ENCODE results near the gene SREBF2. TPM values are rescaled to one million over a fixed set of nuclear protein-coding genes. Genes with fewer than 3 reads are reported as not detected.
A peak's percentile ranks its signal among the peaks of the same experiment; 100 is the strongest.

SREBF2 gene
- total RNA-seq, 1 experiment from 2014 or later: 15.8 TPM

DNA sequence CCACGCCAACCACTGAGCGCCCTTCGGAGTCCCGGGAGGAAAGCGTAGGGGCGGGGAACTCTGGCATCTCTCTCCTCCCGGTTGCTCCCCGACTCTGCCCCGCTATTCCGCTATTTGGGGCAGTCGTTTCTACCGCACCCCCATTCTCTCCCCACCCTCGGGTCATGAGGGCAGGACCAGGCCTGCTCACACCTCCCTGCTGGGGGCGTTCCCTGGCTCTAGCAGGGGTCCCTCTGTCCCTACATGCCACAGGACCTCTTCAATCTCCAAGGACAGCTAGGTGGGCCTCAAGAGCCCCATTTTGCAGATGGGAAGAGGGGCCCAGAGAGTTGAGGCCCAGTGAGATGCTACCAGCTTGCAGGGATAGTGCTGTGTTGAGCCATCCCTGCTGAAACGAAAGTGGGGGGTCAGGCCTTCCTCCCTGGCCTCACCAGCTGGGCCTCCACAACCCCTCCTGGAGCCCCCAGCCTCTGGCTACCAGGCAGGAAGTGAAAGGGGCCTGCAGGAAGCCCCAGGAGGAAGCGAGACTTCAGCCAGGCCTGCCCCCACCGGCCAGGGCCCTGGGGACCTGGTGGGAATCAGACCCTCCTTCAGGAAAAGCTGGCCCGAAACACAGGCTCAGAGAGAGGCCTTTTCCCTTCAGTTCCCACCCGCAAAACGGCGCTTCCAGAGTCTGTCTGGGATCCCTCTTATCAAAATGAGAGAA, 87.5 kb downstream of the SREBF2 start:
- DNase-seq (ENCODE audit: low spot score): no peak

DNA sequence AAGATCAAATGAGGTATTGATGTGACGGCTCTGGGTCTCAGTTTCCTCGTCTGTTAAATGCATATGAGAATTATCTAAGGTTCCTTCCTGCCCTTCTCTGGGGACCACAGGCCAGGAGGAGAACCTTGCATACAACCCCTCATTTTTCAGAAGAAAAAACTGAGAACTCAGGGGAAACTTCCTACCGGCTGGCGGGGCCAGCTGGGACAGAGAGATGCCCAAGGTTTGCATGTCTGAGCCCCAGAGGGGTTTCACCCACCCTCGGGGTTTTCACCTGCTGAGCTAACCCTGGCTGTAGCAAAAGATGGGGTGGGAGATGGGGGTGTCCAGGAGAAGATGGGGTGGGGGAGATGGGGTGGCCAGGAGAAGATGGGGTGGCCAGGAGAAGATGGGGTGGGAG, 89.4 kb downstream of the SREBF2 start:
- no peak for DNase-seq (ENCODE audit: low spot score)

- DNase-seq (ENCODE audit: low spot score): no peak
Measured at GRCh38 chr22:41922940-41923594, 90.2 kb downstream of the SREBF2 start.

DNA sequence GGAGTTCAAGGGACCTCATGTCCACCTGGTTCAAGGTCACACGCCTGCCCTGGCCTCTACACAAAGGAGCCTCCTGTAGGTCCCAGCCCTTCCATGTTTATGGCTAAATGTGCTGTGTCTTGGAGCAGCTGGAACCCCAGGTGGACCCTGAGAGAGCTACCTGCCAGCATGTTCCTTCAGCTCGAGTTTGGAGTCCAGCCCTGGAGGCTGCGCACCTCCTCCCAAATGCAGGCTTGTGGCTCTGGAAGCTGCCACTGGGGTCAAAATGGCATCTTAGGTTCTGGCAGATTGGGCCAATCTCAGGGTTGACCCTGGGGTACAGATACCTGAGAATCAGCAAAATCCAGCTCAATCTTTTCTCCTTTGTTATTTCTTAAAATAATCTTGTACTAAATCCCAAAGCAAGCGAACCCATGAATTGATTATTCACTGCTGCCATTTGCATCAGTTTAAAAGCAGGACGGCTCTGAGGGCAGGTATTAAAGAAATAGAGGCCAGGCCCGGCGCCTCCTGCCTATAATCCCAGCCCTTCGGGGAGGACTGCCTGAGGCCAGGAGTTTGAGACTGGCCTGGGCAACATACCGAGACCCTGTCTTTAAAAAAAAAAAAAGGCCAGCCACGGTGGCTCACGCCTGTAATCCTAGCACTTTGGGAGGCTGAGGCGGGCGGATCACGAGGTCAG, 90.8 kb downstream of the SREBF2 start:
- DNase-seq (ENCODE audit: low spot score): no peak

- DNase-seq (ENCODE audit: low spot score): no peak
Measured at GRCh38 chr22:41925783-41926460, 93.0 kb downstream of the SREBF2 start.

- DNase-seq (ENCODE audit: low spot score): no peak
Measured at GRCh38 chr22:41927813-41928212, 94.9 kb downstream of the SREBF2 start.

DNA sequence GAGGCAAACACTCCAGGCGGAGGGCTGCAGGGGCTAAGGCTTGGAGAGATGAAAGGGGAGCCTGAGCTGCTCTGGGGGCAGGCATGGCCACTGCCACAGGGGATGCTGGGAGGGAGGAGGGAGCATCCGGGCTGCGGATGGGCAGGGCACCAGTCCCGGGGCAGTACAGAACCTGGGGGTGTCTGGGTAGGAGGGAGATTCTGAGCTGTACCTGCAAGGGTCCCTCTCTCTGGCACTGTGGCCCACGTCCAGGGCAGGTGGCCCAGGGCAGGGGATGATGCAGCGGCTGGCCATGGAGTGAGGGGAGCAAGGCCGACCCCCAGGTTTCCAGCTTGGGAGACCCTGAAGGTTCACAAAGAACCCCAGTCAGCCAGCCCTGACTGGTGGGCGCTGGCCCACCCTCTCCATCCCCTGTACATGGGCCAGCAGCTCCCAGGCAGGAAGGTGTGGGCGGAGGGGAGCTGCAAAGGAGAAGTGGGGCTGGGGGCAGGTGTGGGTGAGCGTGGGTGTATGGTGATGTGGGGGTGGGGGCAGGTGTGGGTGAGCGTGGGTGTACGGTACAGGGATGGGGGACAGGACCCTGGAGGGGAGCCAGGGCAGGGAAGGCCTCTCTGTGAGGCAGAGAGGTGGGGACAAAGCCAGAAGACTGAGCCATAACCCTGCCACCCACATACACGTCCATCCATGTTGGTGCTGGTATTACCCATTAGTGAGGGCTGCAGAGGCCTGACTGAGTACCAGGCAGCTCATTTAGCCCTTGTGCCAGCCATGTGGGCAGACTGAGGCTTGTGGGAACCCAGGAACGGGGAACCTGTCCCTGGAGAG, 95.9 kb downstream of the SREBF2 start:
- no peak for DNase-seq (ENCODE audit: low spot score)

GRCh38 chr22:41929418-41929810, 96.5 kb downstream of the SREBF2 start:
- no peak for DNase-seq (ENCODE audit: low spot score)

DNA sequence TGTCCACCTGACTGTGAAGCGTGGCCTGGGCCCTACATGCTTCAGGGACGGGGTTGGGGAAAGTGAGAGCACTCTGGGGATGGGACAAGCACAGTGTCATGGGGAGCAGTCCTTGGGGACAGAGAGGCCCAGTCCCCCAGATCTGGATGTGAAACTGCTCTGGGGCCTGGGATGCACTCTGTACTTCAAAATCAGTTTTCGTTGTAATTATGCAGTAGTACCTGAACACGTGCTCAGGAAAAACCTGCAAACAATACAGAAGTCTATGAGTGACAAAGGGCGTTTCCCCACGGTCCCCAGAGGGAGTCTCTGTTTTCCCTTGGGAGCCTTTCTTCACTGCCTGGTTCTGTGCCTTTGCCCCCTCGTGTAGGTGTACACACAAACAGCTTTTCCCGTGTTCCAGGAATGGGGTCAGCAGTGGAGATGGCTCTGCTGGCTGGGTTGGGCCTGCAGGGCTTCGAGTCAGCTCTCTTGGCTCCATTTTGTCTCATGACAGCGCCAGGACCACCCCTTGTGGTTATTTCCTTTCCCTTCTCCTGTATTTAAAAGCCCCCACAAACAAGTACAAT, 98.9 kb downstream of the SREBF2 start:
- no peak for DNase-seq (ENCODE audit: low spot score)

- DNase-seq (ENCODE audit: low spot score): no peak
Measured at GRCh38 chr22:41932353-41932752, 99.4 kb downstream of the SREBF2 start.

DNA sequence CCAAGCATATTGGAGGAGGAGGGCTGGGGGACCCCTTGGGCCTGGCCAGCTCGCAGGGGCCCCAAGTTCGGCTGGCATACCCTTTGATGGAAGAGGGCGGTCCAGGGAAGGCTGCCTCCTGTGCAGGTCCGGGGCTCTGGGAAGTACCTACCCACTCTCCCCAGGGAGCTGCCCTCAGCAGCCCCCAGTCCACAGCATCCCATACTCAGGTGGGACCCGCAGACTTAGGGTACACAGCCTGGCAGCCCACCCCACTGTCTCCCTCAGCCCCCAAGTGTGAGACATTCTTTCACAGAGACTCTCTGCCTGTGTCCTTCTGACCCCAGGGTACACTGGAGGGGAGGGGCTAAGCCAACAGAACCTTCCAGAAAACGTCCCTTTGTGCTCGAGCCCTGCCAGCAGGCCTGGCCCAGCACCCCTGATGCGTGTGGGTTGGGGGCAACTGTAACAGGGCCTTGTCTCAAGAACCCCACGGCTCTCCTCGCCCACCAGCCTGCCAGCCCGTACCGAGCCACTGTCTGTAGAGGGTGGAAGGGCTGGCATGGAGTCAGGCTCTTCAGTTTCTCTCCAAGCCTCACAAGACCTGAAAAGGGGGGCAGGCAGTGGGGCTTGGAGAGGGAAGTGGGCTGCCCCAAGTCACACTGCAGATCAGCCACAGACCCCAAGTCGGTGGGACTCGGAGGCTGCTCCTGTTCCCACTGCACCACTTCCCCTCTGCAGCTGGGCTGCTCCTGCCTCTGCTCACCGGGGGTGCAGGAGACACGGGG, 100.7 kb downstream of the SREBF2 start:
- DNase-seq (ENCODE audit: low spot score): no peak

DNA sequence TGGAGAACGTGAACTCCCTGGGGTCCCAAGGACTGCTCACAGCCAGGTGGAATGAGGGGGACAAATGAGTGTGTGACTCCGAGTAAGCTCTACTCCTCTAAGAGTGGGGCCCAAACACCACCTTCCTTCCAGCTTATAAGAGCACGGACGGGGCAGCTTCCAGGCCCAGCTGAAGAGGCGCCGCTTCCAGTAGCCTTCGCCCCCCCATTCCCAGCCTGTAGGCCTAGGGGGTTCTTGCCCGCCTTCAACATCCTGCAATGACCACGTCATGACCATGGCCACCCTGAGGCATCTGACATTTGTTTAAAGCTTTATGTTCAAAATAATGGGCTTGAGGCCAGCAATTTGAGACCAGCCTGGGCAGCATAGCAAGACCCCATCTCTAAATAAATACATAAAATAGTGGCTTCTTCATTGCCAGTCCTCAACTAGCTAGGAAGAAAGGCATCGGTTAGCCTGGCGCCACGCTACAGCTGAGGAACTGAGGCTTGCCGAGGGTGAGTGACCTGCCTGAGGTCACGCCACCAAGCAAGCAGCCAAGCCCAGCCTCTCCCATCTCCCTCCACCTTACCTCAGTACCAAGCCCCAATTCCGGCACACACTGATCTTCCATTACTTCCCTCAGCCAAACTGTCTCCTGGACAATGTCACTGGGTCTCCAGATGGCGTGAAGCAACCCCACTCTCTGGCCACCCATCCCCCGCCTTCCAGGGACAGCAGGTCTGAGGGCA, 101.5 kb downstream of the SREBF2 start:
- DNase-seq (ENCODE audit: low spot score): no peak

DNA sequence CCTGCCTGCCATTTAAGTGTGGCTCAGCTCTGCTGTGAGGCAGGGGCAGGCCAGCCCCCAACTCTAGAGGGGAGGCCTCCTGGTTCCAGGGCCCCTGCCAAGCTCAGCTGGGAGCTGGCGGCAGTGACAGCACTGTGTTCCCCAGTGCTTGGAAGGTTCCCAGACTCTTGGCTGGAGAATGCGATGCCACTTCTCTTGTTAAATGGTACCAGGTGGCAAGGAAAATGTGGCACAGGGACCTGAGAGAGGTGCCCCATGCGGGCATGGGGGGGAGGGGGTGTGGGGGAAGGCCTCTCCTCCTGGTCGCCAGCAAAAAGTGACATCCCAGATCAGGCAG, 102.1 kb downstream of the SREBF2 start:
- DNase-seq (ENCODE audit: low spot score): no peak

GRCh38 chr22:41935509-41935908, 102.6 kb downstream of the SREBF2 start:
- DNase-seq (ENCODE audit: low spot score): no peak

DNA sequence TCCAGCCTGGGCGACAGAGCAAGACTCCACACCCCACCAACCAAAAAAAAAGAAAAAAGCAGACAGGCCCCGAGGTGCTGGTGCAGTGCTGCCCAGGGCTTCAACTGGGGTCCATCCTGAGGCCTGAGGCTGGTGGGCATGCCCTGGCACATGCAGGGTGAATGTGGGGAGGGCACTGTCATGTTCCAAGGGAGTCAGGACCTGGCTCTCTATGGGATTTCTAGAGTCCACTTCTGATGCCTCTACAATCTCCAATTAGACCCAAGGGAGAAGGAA, 103.9 kb downstream of the SREBF2 start:
- DNase-seq (ENCODE audit: low spot score): no peak

- DNase-seq (ENCODE audit: low spot score): no peak
Measured at GRCh38 chr22:41939981-41940831, 107.3 kb downstream of the SREBF2 start.

GRCh38 chr22:41940832-41941765, 108.2 kb downstream of the SREBF2 start:
- DNase-seq (ENCODE audit: low spot score): peak; percentile 56

- no peak for DNase-seq (ENCODE audit: low spot score)
Measured at GRCh38 chr22:41943661-41944209, 110.8 kb downstream of the SREBF2 start.

Measured in A172 (cell line).